Neuron (in vitro differentiated cells): ENCODE data around the gene PPFIBP1.

Experiments
- H2AFZ ChIP-seq: one replicate; pipeline ENCODE4 v1.6.1; 2013; ENCODE audit warnings: low read depth, mild to moderate bottlenecking, inconsistent platforms, low read length, moderate library complexity
- H3K27me3 ChIP-seq: one replicate; pipeline ENCODE4 v1.6.1; 2013; ENCODE audit warnings: low read length; ENCODE audit not compliant: insufficient read depth
- H3K36me3 ChIP-seq: one replicate; pipeline ENCODE4 v1.6.1; 2013; ENCODE audit warnings: low read length; ENCODE audit not compliant: insufficient read depth
- H3K4me1 ChIP-seq: one replicate; pipeline ENCODE4 v1.6.1; 2013; ENCODE audit warnings: low read length; ENCODE audit not compliant: insufficient read depth
- H3K4me3 ChIP-seq: 2 replicates; pipeline ENCODE4 v1.5.1; 2013; ENCODE audit warnings: mild to moderate bottlenecking, low read length, moderate library complexity
- H3K9me3 ChIP-seq: one replicate; pipeline ENCODE4 v1.6.1; 2013; ENCODE audit warnings: low read length

Gene PPFIBP1

GRCh38 chr12:27672643-27673042 is 148.6 kb downstream of the PPFIBP1 start:
- H2AFZ ChIP-seq = no peak overlapping the region
- no peak overlapping the region for H3K4me3 ChIP-seq
- peaks cover 13% of the 10 kb centered on the region for H3K36me3 ChIP-seq
- H3K4me1 ChIP-seq = peaks cover 2% of the 10 kb centered on the region
- no peaks in the 10 kb centered on the region for H3K9me3 ChIP-seq
- H3K27me3 ChIP-seq = no peaks in the 10 kb centered on the region

GRCh38 chr12:27673101-27673718 is 149.2 kb downstream of the PPFIBP1 start:
- no peak overlapping the region for H2AFZ ChIP-seq
- no peaks in the 10 kb centered on the region for H3K9me3 ChIP-seq
- peaks cover 2% of the 10 kb centered on the region for H3K4me1 ChIP-seq
- no peaks in the 10 kb centered on the region for H3K27me3 ChIP-seq
- no peak overlapping the region for H3K4me3 ChIP-seq
- H3K36me3 ChIP-seq = peaks cover 8% of the 10 kb centered on the region

GRCh38 chr12:27674989-27675388 is 151.0 kb downstream of the PPFIBP1 start:
- H3K4me1 ChIP-seq = no peaks in the 10 kb centered on the region
- no peak overlapping the region for H3K4me3 ChIP-seq
- H2AFZ ChIP-seq = no peak overlapping the region
- H3K36me3 ChIP-seq = peaks cover 10% of the 10 kb centered on the region
- H3K9me3 ChIP-seq = no peaks in the 10 kb centered on the region
- H3K27me3 ChIP-seq = no peaks in the 10 kb centered on the region

DNA sequence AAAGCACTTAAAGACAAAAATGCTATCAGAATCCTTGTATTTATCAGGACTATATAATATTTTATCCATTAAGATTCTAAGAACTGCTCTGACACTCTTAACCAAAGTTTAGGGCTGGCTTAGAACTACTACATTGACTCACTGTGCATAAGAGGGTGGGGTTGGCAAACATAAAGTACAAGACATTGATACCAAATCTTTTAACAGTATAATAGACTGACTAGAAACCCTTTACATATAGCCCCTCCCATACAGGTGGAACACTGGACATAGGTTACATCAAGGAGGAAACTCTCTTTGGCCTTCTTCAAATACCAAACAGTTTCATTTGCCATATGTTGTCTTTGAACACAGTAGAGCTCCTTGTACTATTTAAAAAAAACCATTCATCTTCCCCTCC is 156.6 kb downstream of the PPFIBP1 start:
- Histone ChIP-seq H3K27me3 (no peaks in the 10 kb centered on the region), H3K4me3 (no peak overlapping the region), H3K4me1 (no peaks in the 10 kb centered on the region), H3K9me3 (no peaks in the 10 kb centered on the region), H3K36me3 (peaks cover 20% of the 10 kb centered on the region), H2AFZ (no peak overlapping the region)

DNA sequence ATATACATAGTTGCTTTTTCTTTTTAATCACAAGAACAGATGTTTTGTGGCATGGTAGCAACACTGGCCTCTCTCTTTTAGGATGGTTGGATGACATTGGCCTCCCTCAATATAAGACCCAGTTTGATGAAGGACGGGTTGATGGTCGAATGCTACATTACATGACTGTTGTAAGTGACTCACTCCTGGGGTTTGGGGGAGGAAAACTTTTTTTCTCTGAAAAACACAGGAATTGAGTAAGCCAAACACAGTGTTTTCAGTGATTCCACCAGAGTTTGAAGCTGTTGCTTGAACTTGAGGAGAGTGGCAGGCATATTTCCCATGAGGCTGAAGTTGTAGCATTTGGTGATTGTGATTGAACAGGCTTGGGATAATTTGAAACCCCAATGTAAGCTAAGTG is 158.5 kb downstream of the PPFIBP1 start:
- H3K27me3 ChIP-seq = no peaks in the 10 kb centered on the region
- H3K9me3 ChIP-seq = no peaks in the 10 kb centered on the region
- no peaks in the 10 kb centered on the region for H3K4me1 ChIP-seq
- no peak overlapping the region for H2AFZ ChIP-seq
- no peak overlapping the region for H3K4me3 ChIP-seq
- peaks cover 16% of the 10 kb centered on the region for H3K36me3 ChIP-seq

DNA sequence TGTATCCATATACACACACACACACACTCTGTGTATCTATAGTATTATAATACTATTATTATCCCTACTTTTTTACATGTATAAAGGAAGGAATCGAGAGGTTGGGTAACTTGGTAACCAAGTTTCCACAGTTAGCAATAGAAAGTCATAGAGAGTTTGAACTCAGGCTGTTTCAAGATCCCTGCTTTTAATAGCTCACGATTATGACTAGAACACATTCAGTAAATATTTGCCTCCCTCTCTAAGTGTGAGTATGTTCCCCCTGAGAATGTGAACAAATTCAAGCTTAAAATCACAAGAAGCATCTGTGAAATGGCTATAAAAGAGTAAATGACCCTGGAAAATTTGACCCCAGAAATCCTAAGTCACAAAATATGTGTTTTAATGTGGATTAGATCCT is 161.3 kb downstream of the PPFIBP1 start:
- Histone ChIP-seq H3K27me3 (no peaks in the 10 kb centered on the region), H3K9me3 (no peaks in the 10 kb centered on the region), H2AFZ (no peak overlapping the region), H3K4me3 (no peak overlapping the region), H3K36me3 (peaks cover 32% of the 10 kb centered on the region), H3K4me1 (no peaks in the 10 kb centered on the region)

DNA sequence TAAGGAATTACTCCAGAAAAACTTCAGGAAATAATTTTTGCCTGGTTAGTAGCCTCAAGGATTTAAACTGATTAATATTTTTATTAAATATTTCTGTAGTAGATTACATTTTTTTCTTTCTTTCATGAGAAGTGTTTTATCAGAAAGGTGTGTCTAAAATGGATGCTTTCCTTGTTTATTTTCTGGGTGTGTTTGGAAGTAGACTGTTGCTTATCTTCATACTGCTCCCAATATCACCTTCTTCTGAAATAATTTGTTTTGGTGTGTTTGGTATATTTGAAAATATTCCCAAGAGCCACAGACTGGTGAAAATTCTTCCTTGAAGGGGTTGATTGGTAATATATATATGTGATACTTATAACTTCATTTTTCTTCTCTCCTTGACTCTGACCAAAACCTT is 162.1 kb downstream of the PPFIBP1 start:
- Histone ChIP-seq H3K36me3 (peaks cover 30% of the 10 kb centered on the region), H3K27me3 (no peaks in the 10 kb centered on the region), H3K9me3 (no peaks in the 10 kb centered on the region), H3K4me1 (no peaks in the 10 kb centered on the region), H3K4me3 (no peak overlapping the region), H2AFZ (no peak overlapping the region)

DNA sequence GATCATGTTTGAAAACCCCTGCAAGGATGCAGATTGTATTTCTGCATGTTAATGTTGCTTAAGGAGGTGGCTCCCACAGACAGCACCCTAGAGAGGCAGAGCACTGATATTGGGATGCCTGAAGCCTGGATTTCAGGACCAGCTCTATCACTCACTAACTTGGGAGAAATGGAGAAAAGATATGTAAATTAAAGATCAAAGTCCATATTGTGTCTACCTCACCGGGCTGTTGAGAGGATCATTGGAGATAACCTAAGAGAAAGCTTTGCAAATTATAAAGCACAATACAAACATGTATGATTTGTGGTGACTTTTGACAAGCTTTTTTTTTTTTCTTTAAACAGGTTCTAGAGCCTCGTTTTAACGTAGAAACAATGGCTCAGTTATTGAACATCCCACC is 164.7 kb downstream of the PPFIBP1 start:
- Histone ChIP-seq H3K27me3 (no peaks in the 10 kb centered on the region), H3K36me3 (peaks cover 38% of the 10 kb centered on the region), H2AFZ (no peak overlapping the region), H3K4me3 (no peak overlapping the region), H3K9me3 (no peaks in the 10 kb centered on the region), H3K4me1 (no peaks in the 10 kb centered on the region)

- Histone ChIP-seq H3K27me3 (no peaks in the 10 kb centered on the region), H3K4me1 (no peaks in the 10 kb centered on the region), H3K9me3 (no peaks in the 10 kb centered on the region), H3K4me3 (no peak overlapping the region), H3K36me3 (peaks cover 38% of the 10 kb centered on the region), H2AFZ (no peak overlapping the region)
Observed at GRCh38 chr12:27689558-27690180, 165.7 kb downstream of the PPFIBP1 start.

GRCh38 chr12:27693403-27693802 is 169.4 kb downstream of the PPFIBP1 start:
- no peak overlapping the region for H2AFZ ChIP-seq
- no peaks in the 10 kb centered on the region for H3K9me3 ChIP-seq
- no peaks in the 10 kb centered on the region for H3K4me1 ChIP-seq
- H3K27me3 ChIP-seq = no peaks in the 10 kb centered on the region
- H3K4me3 ChIP-seq = no peak overlapping the region
- peaks cover 29% of the 10 kb centered on the region for H3K36me3 ChIP-seq

- Histone ChIP-seq H3K27me3 (no peaks in the 10 kb centered on the region), H3K4me1 (no peaks in the 10 kb centered on the region), H2AFZ (no peak overlapping the region), H3K36me3 (peaks cover 11% of the 10 kb centered on the region), H3K9me3 (no peaks in the 10 kb centered on the region), H3K4me3 (no peak overlapping the region)
Observed at GRCh38 chr12:27695556-27696292, 171.7 kb downstream of the PPFIBP1 start.

DNA sequence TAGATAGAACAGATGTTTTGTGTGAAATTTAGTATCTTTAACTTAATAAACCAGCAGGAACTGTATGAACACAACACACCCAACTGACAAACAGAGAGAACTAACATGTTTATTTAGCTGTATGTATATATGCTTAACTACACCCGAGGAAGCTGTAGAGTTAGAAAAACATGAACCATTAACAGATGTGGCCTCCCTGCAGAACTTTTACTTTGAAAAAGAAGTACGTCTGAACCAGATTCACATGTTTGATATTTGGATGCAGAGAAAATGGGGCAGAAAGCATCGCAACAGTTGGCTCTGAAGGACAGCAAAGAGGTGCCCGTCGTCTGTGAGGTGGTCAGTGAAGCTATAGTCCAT is 172.3 kb downstream of the PPFIBP1 start, which contains the start of gene REP15:
Gene REP15, plus strand, starts transcription at position 155 of the 360 bp plus-strand sequence. Its CDS starts 116 bp downstream, at position 271.
- Histone ChIP-seq H2AFZ (no peak within 1 kb of the TSS), H3K9me3 (no peaks in the 10 kb centered on the region), H3K36me3 (peaks cover 11% of the 10 kb centered on the region), H3K4me3 (no peak within 1 kb of the TSS), H3K4me1 (no peaks in the 10 kb centered on the region), H3K27me3 (no peaks in the 10 kb centered on the region)

DNA sequence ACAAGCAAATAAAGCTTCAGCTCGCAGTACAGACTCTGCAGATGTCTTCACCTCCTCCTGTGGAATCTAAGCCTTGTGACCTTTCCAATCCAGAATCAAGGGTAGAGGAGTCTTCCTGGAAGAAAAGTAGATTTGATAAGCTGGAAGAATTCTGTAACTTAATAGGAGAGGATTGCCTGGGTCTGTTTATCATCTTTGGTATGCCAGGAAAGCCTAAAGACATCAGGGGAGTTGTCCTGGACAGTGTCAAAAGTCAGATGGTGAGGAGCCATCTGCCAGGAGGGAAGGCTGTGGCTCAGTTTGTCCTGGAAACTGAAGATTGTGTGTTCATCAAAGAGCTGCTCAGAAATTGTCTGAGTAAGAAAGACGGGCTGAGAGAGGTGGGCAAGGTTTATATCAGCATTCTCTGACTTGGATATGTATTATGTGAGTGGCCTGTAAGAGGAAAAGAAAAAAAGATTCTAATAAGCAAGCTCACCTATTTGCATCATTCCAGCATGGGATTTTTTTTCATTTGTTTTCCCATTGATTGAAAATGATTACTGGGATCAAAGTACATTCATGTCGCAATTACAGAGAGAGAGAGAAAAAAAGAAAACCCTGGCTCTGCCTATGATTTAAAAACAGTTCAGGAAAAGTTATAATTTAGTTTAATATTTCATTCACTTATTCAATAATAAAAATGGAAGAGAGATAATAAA is 173.0 kb downstream of the PPFIBP1 start:
- Histone ChIP-seq H3K27me3 (no peaks in the 10 kb centered on the region), H3K4me1 (no peaks in the 10 kb centered on the region), H3K9me3 (no peaks in the 10 kb centered on the region), H2AFZ (no peak overlapping the region), H3K4me3 (no peak overlapping the region), H3K36me3 (peaks cover 11% of the 10 kb centered on the region)
